Measurements from ENCODE around the gene AIG1. TPM values are rescaled to one million over a fixed set of nuclear protein-coding genes. Genes with fewer than 3 reads are reported as not detected.
"Not testable (repeated sequence)": the region's sequence is repeated elsewhere in the genome, so short reads cannot be mapped to it uniquely, and the experiment has no call there.

The AIG1 gene
- total RNA-seq, 1 donor from 2014 or later, result 35.2 TPM

GRCh38 chr6:143166247-143166695 is 105.6 kb downstream of the AIG1 start:
- Mint-ChIP-seq H3K4me1 (ENCODE audit: low read depth, unreplicated experiment) (peaks cover 22% of the 10 kb centered on the region), H3K36me3 (ENCODE audit: low read depth, unreplicated experiment) (peaks cover 6% of the 10 kb centered on the region)
- no peak overlapping the region for H3K4me2 ChIP-seq (ENCODE audit: low read length)

DNA sequence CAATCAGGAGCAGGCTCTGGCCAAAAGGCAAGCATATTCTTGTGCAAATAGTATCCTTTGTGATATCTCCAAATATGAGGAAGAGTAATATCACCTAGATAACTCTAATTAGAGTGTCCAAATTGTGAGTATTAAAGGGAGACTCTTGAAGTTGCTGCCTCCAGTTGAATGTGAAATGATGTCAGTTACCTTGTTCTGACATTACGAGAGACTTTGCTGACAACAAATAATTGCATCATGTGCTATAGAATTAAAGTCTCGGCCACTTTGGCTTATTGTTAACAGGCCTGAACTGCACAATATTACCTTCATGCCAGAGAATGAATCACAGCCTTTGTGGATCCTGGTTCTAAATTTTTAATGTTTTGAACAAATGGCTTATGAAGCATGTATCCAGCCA is 106.5 kb downstream of the AIG1 start:
- Histone ChIP-seq H2AFZ (ENCODE audit: low read depth, low read length) (no peak overlapping the region), H3K4me3 (ENCODE audit: insufficient read depth, low read depth, low read length) (no peak overlapping the region), H3K9me3 (ENCODE audit: insufficient read depth, low read depth, low read length) (no peaks in the 10 kb centered on the region), H3K36me3 (ENCODE audit: insufficient read depth, low read length) (no peaks in the 10 kb centered on the region), H3K4me2 (ENCODE audit: low read length) (no peak overlapping the region), H4K20me1 (ENCODE audit: insufficient read depth, low read length) (no peaks in the 10 kb centered on the region), H3K27me3 (ENCODE audit: insufficient read depth, low read length) (no peaks in the 10 kb centered on the region), H3K27ac (ENCODE audit: low read depth, low read length) (no peak overlapping the region), H3K9ac (ENCODE audit: low read length) (no peak overlapping the region), H3K4me1 (ENCODE audit: insufficient read depth, low read length) (no peaks in the 10 kb centered on the region), H3K79me2 (ENCODE audit: insufficient read depth, low read length) (no peaks in the 10 kb centered on the region)
- Mint-ChIP-seq H3K9me3 (ENCODE audit: unreplicated experiment) (no peaks in the 10 kb centered on the region), H3K4me1 (ENCODE audit: low read depth, unreplicated experiment) (peaks cover 22% of the 10 kb centered on the region), H3K36me3 (ENCODE audit: low read depth, unreplicated experiment) (peaks cover 7% of the 10 kb centered on the region), H3K4me3 (ENCODE audit: unreplicated experiment) (no peak overlapping the region), H3K27ac (ENCODE audit: unreplicated experiment) (no peak overlapping the region), H3K27me3 (ENCODE audit: low read depth, unreplicated experiment) (no peaks in the 10 kb centered on the region)
- no peak for TF ChIP-seq EZH2 (IDR thresholded peaks at IDR 0.05; ENCODE audit: insufficient read depth, low read length)
- TF ChIP-seq, protein P1, sequence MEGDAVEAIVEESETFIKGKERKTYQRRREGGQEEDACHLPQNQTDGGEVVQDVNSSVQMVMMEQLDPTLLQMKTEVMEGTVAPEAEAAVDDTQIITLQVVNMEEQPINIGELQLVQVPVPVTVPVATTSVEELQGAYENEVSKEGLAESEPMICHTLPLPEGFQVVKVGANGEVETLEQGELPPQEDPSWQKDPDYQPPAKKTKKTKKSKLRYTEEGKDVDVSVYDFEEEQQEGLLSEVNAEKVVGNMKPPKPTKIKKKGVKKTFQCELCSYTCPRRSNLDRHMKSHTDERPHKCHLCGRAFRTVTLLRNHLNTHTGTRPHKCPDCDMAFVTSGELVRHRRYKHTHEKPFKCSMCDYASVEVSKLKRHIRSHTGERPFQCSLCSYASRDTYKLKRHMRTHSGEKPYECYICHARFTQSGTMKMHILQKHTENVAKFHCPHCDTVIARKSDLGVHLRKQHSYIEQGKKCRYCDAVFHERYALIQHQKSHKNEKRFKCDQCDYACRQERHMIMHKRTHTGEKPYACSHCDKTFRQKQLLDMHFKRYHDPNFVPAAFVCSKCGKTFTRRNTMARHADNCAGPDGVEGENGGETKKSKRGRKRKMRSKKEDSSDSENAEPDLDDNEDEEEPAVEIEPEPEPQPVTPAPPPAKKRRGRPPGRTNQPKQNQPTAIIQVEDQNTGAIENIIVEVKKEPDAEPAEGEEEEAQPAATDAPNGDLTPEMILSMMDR (IDR thresholded peaks at IDR 0.05; ENCODE audit: insufficient read depth, low read depth, low read length), result no peak
- FAIRE-seq (no peak), DNase-seq (ENCODE audit: low read depth) (no peak)

More at GRCh38 chr6:143166247-143166695, 105.6 kb downstream of the AIG1 start:
- Histone ChIP-seq H2AFZ (ENCODE audit: low read depth, low read length) (no peak overlapping the region), H3K27ac (ENCODE audit: low read depth, low read length) (no peak overlapping the region), H3K4me1 (ENCODE audit: insufficient read depth, low read length) (no peaks in the 10 kb centered on the region), H3K79me2 (ENCODE audit: insufficient read depth, low read length) (no peaks in the 10 kb centered on the region), H3K36me3 (ENCODE audit: insufficient read depth, low read length) (no peaks in the 10 kb centered on the region), H3K27me3 (ENCODE audit: insufficient read depth, low read length) (no peaks in the 10 kb centered on the region), H3K4me3 (ENCODE audit: insufficient read depth, low read depth, low read length) (no peak overlapping the region), H3K9ac (ENCODE audit: low read length) (no peak overlapping the region), H4K20me1 (ENCODE audit: insufficient read depth, low read length) (no peaks in the 10 kb centered on the region), H3K9me3 (ENCODE audit: insufficient read depth, low read depth, low read length) (no peaks in the 10 kb centered on the region)
- Mint-ChIP-seq H3K4me3 (ENCODE audit: unreplicated experiment) (no peak overlapping the region), H3K27ac (ENCODE audit: unreplicated experiment) (peak overlapping the region; percentile 83), H3K9me3 (ENCODE audit: unreplicated experiment) (no peaks in the 10 kb centered on the region), H3K27me3 (ENCODE audit: low read depth, unreplicated experiment) (no peaks in the 10 kb centered on the region)
- DNase-seq (ENCODE audit: low read depth), result peak; percentile 30
- no peak for TF ChIP-seq EZH2 (IDR thresholded peaks at IDR 0.05; ENCODE audit: insufficient read depth, low read length)
- TF ChIP-seq, protein P1 (IDR thresholded peaks at IDR 0.05; ENCODE audit: insufficient read depth, low read depth, low read length), result no peak
- no peak for FAIRE-seq

- not testable (repeated sequence) for H3K4me1 ChIP-seq (ENCODE audit: insufficient read depth, low read length); H3K36me3 Mint-ChIP-seq (ENCODE audit: low read depth, unreplicated experiment); H3K27me3 ChIP-seq (ENCODE audit: insufficient read depth, low read length); H3K27me3 Mint-ChIP-seq (ENCODE audit: low read depth, unreplicated experiment); H3K4me2 ChIP-seq (ENCODE audit: low read length); H3K27ac Mint-ChIP-seq (ENCODE audit: unreplicated experiment); H3K79me2 ChIP-seq (ENCODE audit: insufficient read depth, low read length); DNase-seq (ENCODE audit: low read depth); H3K9me3 Mint-ChIP-seq (ENCODE audit: unreplicated experiment); H2AFZ ChIP-seq (ENCODE audit: low read depth, low read length); H3K27ac ChIP-seq (ENCODE audit: low read depth, low read length); FAIRE-seq; H4K20me1 ChIP-seq (ENCODE audit: insufficient read depth, low read length); H3K9ac ChIP-seq (ENCODE audit: low read length); H3K4me3 ChIP-seq (ENCODE audit: insufficient read depth, low read depth, low read length); H3K9me3 ChIP-seq (ENCODE audit: insufficient read depth, low read depth, low read length); H3K4me3 Mint-ChIP-seq (ENCODE audit: unreplicated experiment); H3K36me3 ChIP-seq (ENCODE audit: insufficient read depth, low read length)
- peaks cover 22% of the 10 kb centered on the region for H3K4me1 Mint-ChIP-seq (ENCODE audit: low read depth, unreplicated experiment)
Observed at GRCh38 chr6:143168396-143168816, 107.7 kb downstream of the AIG1 start.
